ENCODE measurements around the gene SMAD6.

The SMAD6 gene

DNA sequence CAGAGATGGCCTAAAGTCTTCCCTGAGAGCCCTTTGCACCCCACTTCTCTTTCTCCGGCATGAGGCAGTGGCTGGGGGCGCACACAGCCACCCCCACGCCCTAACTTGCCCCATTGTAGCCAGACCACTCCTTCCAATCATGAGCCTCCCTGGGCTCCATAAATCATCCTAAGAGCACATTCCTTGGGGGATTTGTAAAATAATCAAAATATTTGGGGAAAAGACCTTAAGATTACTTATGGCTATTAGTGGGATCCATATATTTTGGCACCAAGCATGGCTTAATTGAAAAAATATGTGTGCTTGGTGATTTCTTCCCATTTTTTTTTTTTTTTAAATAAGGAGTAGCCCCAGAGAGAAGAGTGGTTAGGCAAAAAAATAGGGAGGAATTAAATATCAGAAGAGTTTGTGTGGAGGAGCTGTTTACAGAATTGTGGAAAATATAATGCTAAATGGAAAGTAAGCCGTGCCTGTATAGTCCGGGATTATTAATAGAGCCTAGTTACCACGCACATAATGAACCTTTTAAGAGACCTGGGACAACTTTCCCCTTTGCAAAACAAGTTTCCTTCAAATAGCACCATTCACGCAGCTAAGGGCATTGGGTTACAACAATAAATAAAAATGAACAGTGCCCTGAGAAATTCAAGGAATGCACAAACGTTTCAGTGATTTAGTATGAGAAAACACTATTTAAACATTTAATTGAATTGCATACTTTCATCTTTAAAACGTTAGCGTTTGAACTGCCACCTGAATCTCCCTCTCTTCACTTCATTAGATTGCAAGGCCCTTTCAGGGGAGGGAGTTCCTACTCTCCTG lies 46.1 kb downstream of the SMAD6 start:
- Histone ChIP-seq H3K36me3 (ENCODE audit: control insufficient read depth, low read length) (no peaks in the 10 kb centered on the region), H3K27me3 (ENCODE audit: control insufficient read depth, low read length) (0 out of 2 replicates have a peak, but pooled peaks cover 3% of the 10 kb centered on the region), H3K4me2 (ENCODE audit: low read length) (no peak overlapping the region), H3K27ac (ENCODE audit: low read depth, low read length) (no peak overlapping the region), H3K4me3 (ENCODE audit: low read length) (no peak overlapping the region), H3K4me1 (ENCODE audit: control insufficient read depth, low read length) (peaks cover 6% of the 10 kb centered on the region), H4K20me1 (ENCODE audit: control insufficient read depth, insufficient read depth, low read depth, low read length) (no peaks in the 10 kb centered on the region), H3K79me2 (ENCODE audit: control insufficient read depth, low read length) (no peaks in the 10 kb centered on the region), H3F3A (ENCODE audit: control insufficient read depth, insufficient read depth) (no peaks in the 10 kb centered on the region), H3K9me2 (replicated peaks; ENCODE audit: control insufficient read depth, low read length) (no peaks in the 10 kb centered on the region), H3K9me3 (ENCODE audit: control insufficient read depth, insufficient read depth, low read length) (no peaks in the 10 kb centered on the region)
- no peak for TF ChIP-seq EZH2phosphoT487 (IDR thresholded peaks at IDR 0.05; ENCODE audit: borderline replicate concordance, low read length)
- TF ChIP-seq, protein P1, sequence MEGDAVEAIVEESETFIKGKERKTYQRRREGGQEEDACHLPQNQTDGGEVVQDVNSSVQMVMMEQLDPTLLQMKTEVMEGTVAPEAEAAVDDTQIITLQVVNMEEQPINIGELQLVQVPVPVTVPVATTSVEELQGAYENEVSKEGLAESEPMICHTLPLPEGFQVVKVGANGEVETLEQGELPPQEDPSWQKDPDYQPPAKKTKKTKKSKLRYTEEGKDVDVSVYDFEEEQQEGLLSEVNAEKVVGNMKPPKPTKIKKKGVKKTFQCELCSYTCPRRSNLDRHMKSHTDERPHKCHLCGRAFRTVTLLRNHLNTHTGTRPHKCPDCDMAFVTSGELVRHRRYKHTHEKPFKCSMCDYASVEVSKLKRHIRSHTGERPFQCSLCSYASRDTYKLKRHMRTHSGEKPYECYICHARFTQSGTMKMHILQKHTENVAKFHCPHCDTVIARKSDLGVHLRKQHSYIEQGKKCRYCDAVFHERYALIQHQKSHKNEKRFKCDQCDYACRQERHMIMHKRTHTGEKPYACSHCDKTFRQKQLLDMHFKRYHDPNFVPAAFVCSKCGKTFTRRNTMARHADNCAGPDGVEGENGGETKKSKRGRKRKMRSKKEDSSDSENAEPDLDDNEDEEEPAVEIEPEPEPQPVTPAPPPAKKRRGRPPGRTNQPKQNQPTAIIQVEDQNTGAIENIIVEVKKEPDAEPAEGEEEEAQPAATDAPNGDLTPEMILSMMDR (IDR thresholded peaks at IDR 0.05; ENCODE audit: low read depth, low read length, poor library complexity, severe bottlenecking), result no peak

DNA sequence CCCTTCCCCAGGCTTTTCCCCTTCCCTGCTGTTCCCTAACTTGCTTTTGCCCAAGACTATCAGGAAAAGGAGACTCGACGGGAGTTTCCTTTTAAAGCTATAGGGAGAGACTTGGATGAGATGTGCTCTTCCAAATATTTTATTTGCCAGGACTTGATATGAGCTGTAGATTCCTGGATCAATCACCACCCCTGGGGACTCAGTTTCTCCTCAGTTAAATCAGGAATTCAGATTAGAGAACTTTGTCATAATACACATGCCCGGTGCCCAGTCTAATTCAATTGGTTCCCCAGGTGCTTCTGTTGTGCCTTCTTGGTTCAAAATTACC lies 46.6 kb downstream of the SMAD6 start:
- TF ChIP-seq, protein P1 (IDR thresholded peaks at IDR 0.05; ENCODE audit: low read depth, low read length, poor library complexity, severe bottlenecking), result no peak
- no peak for TF ChIP-seq EZH2phosphoT487 (IDR thresholded peaks at IDR 0.05; ENCODE audit: borderline replicate concordance, low read length)
- Histone ChIP-seq H3K27ac (ENCODE audit: low read depth, low read length) (no peak overlapping the region), H3K36me3 (ENCODE audit: control insufficient read depth, low read length) (no peaks in the 10 kb centered on the region)

DNA sequence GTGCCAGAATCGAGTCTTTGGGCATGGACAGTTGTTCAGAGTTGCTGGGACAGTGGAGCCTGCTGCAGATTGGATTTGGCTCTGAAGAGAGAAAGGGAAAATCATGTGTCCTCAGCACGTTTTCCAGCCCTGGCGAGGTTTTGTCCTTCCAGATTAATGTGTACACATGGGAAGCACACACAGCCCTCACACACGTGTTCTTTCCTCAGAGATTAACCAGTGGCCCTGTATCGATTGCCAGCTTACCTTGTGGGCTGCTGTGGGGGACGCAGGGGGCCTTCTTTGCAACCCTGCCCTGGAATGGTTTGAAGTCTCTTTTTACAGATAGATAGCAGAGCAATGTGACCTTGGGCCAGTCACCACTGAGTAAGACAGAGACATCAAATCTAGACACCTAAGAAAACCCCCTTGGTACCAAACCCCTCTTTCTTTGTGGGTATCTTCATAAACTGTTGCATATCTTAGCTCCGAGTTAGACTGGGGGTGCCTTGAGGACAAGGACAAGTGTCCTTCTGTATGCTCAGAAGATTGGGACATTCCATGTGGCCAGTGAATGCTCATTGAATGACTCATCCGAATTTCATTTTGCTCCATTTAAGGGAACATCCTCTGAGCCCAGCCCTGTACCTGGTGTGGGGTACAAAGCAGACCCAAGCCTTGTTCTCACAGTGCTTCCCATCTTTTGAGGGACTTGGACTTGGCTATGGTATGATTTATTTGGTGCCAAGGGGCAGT lies 48.0 kb downstream of the SMAD6 start:
- no peaks in the 10 kb centered on the region for H4K20me1 ChIP-seq (ENCODE audit: control insufficient read depth, insufficient read depth, low read depth, low read length)
- TF ChIP-seq, protein P1 (IDR thresholded peaks at IDR 0.05; ENCODE audit: low read depth, low read length, poor library complexity, severe bottlenecking), result no peak
- no peak for TF ChIP-seq EZH2phosphoT487 (IDR thresholded peaks at IDR 0.05; ENCODE audit: borderline replicate concordance, low read length)
- no peaks in the 10 kb centered on the region for H3K79me2 ChIP-seq (ENCODE audit: control insufficient read depth, low read length)
- H3K4me3 ChIP-seq (ENCODE audit: low read length), result no peak overlapping the region
- H3F3A ChIP-seq (ENCODE audit: control insufficient read depth, insufficient read depth), result no peaks in the 10 kb centered on the region
- H3K27ac ChIP-seq (ENCODE audit: low read depth, low read length), result no peak overlapping the region
- no peak overlapping the region for H3K4me2 ChIP-seq (ENCODE audit: low read length)
- H3K9me2 ChIP-seq (replicated peaks; ENCODE audit: control insufficient read depth, low read length), result no peaks in the 10 kb centered on the region
- H3K27me3 ChIP-seq (ENCODE audit: control insufficient read depth, low read length), result 0 out of 2 replicates have a peak, but pooled peaks cover 3% of the 10 kb centered on the region
- H3K9me3 ChIP-seq (ENCODE audit: control insufficient read depth, insufficient read depth, low read length), result peaks cover 2% of the 10 kb centered on the region
- peaks cover 10% of the 10 kb centered on the region for H3K4me1 ChIP-seq (ENCODE audit: control insufficient read depth, low read length)
- H3K36me3 ChIP-seq (ENCODE audit: control insufficient read depth, low read length), result no peaks in the 10 kb centered on the region

More for the DNA sequence above, 46.6 kb downstream of the SMAD6 start:
- H3K79me2 ChIP-seq (ENCODE audit: control insufficient read depth, low read length), result no peaks in the 10 kb centered on the region
- H3F3A ChIP-seq (ENCODE audit: control insufficient read depth, insufficient read depth), result no peaks in the 10 kb centered on the region
- no peak overlapping the region for H3K4me3 ChIP-seq (ENCODE audit: low read length)
- 0 out of 2 replicates have a peak, but pooled peaks cover 3% of the 10 kb centered on the region for H3K27me3 ChIP-seq (ENCODE audit: control insufficient read depth, low read length)
- H3K4me1 ChIP-seq (ENCODE audit: control insufficient read depth, low read length), result peaks cover 8% of the 10 kb centered on the region
- H4K20me1 ChIP-seq (ENCODE audit: control insufficient read depth, insufficient read depth, low read depth, low read length), result no peaks in the 10 kb centered on the region
- H3K9me2 ChIP-seq (replicated peaks; ENCODE audit: control insufficient read depth, low read length), result no peaks in the 10 kb centered on the region
- H3K9me3 ChIP-seq (ENCODE audit: control insufficient read depth, insufficient read depth, low read length), result no peaks in the 10 kb centered on the region
- no peak overlapping the region for H3K4me2 ChIP-seq (ENCODE audit: low read length)

Data from DOHH2 (cell line).